ENCODE results near the gene SVBP.
"Not testable (repeated sequence)": the region's sequence is repeated elsewhere in the genome, so short reads cannot be mapped to it uniquely, and the experiment has no call there.

DNA sequence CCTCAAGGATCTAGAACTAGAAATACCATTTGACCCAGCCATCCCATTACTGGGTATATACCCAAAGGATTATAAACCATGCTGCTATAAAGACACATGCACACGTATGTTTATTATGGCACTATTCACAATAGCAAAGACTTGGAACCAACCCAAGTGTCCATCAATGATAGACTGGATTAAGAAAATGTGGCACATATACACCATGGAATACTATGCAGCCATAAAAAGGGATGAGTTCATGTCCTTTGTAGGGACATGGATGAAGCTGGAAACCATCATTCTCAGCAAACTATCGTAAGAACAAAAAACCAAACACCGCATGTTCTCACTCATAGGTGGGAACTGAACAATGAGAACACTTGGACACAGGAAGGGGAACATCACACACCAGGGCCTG is 2.4 kb downstream of the SVBP start:
- TF ChIP-seq, protein P1, sequence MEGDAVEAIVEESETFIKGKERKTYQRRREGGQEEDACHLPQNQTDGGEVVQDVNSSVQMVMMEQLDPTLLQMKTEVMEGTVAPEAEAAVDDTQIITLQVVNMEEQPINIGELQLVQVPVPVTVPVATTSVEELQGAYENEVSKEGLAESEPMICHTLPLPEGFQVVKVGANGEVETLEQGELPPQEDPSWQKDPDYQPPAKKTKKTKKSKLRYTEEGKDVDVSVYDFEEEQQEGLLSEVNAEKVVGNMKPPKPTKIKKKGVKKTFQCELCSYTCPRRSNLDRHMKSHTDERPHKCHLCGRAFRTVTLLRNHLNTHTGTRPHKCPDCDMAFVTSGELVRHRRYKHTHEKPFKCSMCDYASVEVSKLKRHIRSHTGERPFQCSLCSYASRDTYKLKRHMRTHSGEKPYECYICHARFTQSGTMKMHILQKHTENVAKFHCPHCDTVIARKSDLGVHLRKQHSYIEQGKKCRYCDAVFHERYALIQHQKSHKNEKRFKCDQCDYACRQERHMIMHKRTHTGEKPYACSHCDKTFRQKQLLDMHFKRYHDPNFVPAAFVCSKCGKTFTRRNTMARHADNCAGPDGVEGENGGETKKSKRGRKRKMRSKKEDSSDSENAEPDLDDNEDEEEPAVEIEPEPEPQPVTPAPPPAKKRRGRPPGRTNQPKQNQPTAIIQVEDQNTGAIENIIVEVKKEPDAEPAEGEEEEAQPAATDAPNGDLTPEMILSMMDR (optimal IDR thresholded peaks at IDR 0.05 in 1 of 3, IDR thresholded peaks at IDR 0.05 in 1 of 3, conservative IDR thresholded peaks at IDR 0.05 in 1 of 3; ENCODE audit: extremely low read depth in 1 of 3, insufficient read depth in 2 of 3, low read length in 3 of 3): not testable (repeated sequence)
- TF ChIP-seq EZH2 (IDR thresholded peaks at IDR 0.05; ENCODE audit: low read length): not testable (repeated sequence)
